ENCODE results near the gene PAGE2. TPM values are rescaled to one million over a fixed set of nuclear protein-coding genes. Genes with fewer than 3 reads are reported as not detected.

PAGE2 gene
- total RNA-seq, 1 experiment from 2014 or later: not detected

GRCh38 chrX:55120761-55121358 is 32.0 kb downstream of the PAGE2 start:
- DNase-seq (no peak), ATAC-seq (no peak)
- H3K9ac ChIP-seq (ENCODE audit: low read length): no peak overlapping the region
- H3K27me3 ChIP-seq (ENCODE audit: low read length): peaks cover 12% of the 10 kb centered on the region; the same call in 1 of the 2 replicates
- no peaks in the 10 kb centered on the region for H3K36me3 ChIP-seq (ENCODE audit: low read depth, low read length)
- no peaks in the 10 kb centered on the region for H3F3A ChIP-seq (ENCODE audit: low read length, unreplicated experiment)
- no peaks in the 10 kb centered on the region for H3K79me2 ChIP-seq (ENCODE audit: low read length)
- intact Hi-C loops (cut with micrococcal nuclease): no loop called here
- H3K4me2 ChIP-seq (ENCODE audit: low read length): no peak overlapping the region
- CTCF ChIA-PET: no interaction called here
- no peak overlapping the region for H2AFZ ChIP-seq (ENCODE audit: low read length)
- no peak overlapping the region for H3K27ac ChIP-seq (ENCODE audit: low read length)
- no peaks in the 10 kb centered on the region for H3K4me1 ChIP-seq (ENCODE audit: insufficient read depth, low read length)
- H4K20me1 ChIP-seq (ENCODE audit: low read length): no peaks in the 10 kb centered on the region
- TF ChIP-seq EZH2phosphoT487 (IDR thresholded peaks at IDR 0.05; ENCODE audit: borderline replicate concordance, low read length): no peak
- no peak for TF ChIP-seq CTCF (conservative IDR thresholded peaks at IDR 0.05; ENCODE audit: low read depth, low read length)
- H3K9me2 ChIP-seq (replicated peaks; ENCODE audit: low read length): no peaks in the 10 kb centered on the region
- no peaks in the 10 kb centered on the region for H3K9me3 ChIP-seq (ENCODE audit: low read length)
- no peak overlapping the region for H3K4me3 ChIP-seq (ENCODE audit: low read length)
- POLR2A ChIA-PET (ENCODE audit: unreplicated experiment): interaction anchor here (0.6 kb wide), 1 partner anchor 1609 kb away, joined by 10 read pairs; no protein-coding TSS in a partner anchor
- BruUV-seq (replicated peaks): no TSS peak

GRCh38 chrX:55123900-55124299 is 35.1 kb downstream of the PAGE2 start:
- Histone ChIP-seq H2AFZ (ENCODE audit: low read length) (no peak overlapping the region), H3K36me3 (ENCODE audit: low read depth, low read length) (no peaks in the 10 kb centered on the region), H3K27me3 (ENCODE audit: low read length) (peaks cover 12% of the 10 kb centered on the region; the same call in 1 of the 2 replicates), H3K4me2 (ENCODE audit: low read length) (no peak overlapping the region), H3K27ac (ENCODE audit: low read length) (no peak overlapping the region), H3K4me3 (ENCODE audit: low read length) (no peak overlapping the region), H3K9me2 (replicated peaks; ENCODE audit: low read length) (no peaks in the 10 kb centered on the region), H3K9me3 (ENCODE audit: low read length) (no peaks in the 10 kb centered on the region), H3K79me2 (ENCODE audit: low read length) (no peaks in the 10 kb centered on the region), H4K20me1 (ENCODE audit: low read length) (no peaks in the 10 kb centered on the region), H3K4me1 (ENCODE audit: insufficient read depth, low read length) (no peaks in the 10 kb centered on the region), H3F3A (ENCODE audit: low read length, unreplicated experiment) (no peaks in the 10 kb centered on the region), H3K9ac (ENCODE audit: low read length) (no peak overlapping the region)
- POLR2A ChIA-PET (ENCODE audit: unreplicated experiment): no interaction called here
- no peak for ATAC-seq
- no TSS peak for BruUV-seq (replicated peaks)
- no peak for DNase-seq
- TF ChIP-seq EZH2 (IDR thresholded peaks at IDR 0.05; ENCODE audit: low read length, unreplicated experiment) (no peak), CTCF (conservative IDR thresholded peaks at IDR 0.05; ENCODE audit: low read depth, low read length) (no peak), EZH2phosphoT487 (IDR thresholded peaks at IDR 0.05; ENCODE audit: borderline replicate concordance, low read length) (no peak)
- CTCF ChIA-PET: no interaction called here
- intact Hi-C loops (cut with micrococcal nuclease): no loop called here

- TF ChIP-seq CTCF (conservative IDR thresholded peaks at IDR 0.05; ENCODE audit: low read depth, low read length) (no peak), EZH2phosphoT487 (IDR thresholded peaks at IDR 0.05; ENCODE audit: borderline replicate concordance, low read length) (no peak), EZH2 (IDR thresholded peaks at IDR 0.05; ENCODE audit: low read length, unreplicated experiment) (no peak)
- Histone ChIP-seq H3K36me3 (ENCODE audit: low read depth, low read length) (no peaks in the 10 kb centered on the region), H2AFZ (ENCODE audit: low read length) (no peak overlapping the region), H3K9me2 (replicated peaks; ENCODE audit: low read length) (no peaks in the 10 kb centered on the region), H3K9me3 (ENCODE audit: low read length) (no peaks in the 10 kb centered on the region), H3F3A (ENCODE audit: low read length, unreplicated experiment) (no peaks in the 10 kb centered on the region), H4K20me1 (ENCODE audit: low read length) (no peaks in the 10 kb centered on the region), H3K4me3 (ENCODE audit: low read length) (no peak overlapping the region), H3K4me2 (ENCODE audit: low read length) (no peak overlapping the region), H3K9ac (ENCODE audit: low read length) (no peak overlapping the region), H3K79me2 (ENCODE audit: low read length) (no peaks in the 10 kb centered on the region), H3K27ac (ENCODE audit: low read length) (no peak overlapping the region), H3K4me1 (ENCODE audit: insufficient read depth, low read length) (no peaks in the 10 kb centered on the region), H3K27me3 (ENCODE audit: low read length) (peaks cover 3% of the 10 kb centered on the region)
- ChIA-PET POLR2A (ENCODE audit: unreplicated experiment) (no interaction called here), CTCF (no interaction called here)
- no TSS peak for BruUV-seq (replicated peaks)
- intact Hi-C loops (cut with micrococcal nuclease): no loop called here
- no peak for ATAC-seq
- DNase-seq: no peak
Observed at GRCh38 chrX:55127692-55128091, 38.9 kb downstream of the PAGE2 start.
